ENCODE data around the gene CD80.

Gene CD80

GRCh38 chr3:119562307-119562961 is 3.0 kb upstream of the CD80 start:
- no peak for DNase-seq (ENCODE audit: extremely low read depth, low read depth)
- TF ChIP-seq CTCF (IDR thresholded peaks at IDR 0.05; ENCODE audit: low read depth, low read length) = no peak

- no peak for DNase-seq (ENCODE audit: extremely low read depth, low read depth)
- TF ChIP-seq CTCF (IDR thresholded peaks at IDR 0.05; ENCODE audit: low read depth, low read length) = no peak
These were observed 746 bp upstream of the CD80 start for GRCh38 chr3:119560160-119560559.

DNA sequence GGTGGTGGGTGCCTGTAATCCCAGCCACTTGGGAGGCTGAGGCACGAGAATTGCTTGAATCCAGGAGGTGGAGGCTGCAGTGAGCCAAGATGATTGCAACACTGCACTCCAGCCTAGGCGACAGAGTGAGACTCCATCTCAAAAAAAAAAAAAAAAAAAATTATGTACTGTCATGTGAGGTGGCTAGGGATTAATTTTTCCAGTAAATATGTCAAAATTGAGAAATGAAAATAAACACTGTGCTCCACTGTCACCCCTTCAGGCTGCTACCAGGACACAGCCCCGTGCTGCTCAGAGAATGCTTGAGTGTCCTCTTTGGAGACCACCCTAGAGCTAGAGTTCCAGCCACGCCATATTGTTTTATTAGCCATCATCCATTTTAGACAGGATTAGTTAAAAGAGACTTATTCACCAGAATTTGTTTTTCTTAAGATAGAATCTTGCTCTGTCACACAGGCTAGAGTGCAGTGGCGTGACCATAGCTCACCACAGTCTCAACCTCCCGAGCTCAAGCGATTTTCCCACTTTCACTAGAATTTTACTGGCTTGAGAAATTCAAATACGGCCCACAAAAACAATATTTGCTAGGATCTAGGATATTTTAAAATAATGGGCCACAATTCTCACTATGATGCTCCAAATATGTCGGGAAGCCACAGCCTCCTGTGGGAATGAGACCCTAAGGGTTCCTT is 642 bp downstream of the CD80 start:
- DNase-seq (ENCODE audit: extremely low read depth, low read depth) = no peak
- no peak for TF ChIP-seq CTCF (IDR thresholded peaks at IDR 0.05; ENCODE audit: low read depth, low read length)

DNA sequence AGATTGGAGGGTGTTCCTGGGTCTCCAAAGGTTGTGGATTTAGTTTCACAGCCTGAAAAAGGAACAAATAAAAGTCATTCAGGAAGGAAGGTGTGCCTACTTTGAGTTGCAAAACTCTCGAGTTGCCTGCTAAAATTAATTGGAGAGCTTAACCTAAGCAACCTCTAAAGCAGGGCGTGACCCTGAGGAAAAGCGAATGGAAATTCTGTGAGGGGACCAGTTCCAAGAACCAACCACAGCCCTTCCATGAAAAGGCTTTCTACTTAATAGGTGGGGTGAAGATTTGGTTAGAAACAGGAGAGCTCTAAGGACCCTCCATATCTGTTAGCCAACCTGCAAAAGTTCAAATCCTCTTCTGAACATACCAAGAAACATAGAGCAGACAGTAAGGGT is 1.5 kb downstream of the CD80 start:
- TF ChIP-seq CTCF (IDR thresholded peaks at IDR 0.05; ENCODE audit: low read depth, low read length) = no peak
- DNase-seq (ENCODE audit: extremely low read depth, low read depth) = no peak

GRCh38 chr3:119557192-119557876 is 2.1 kb downstream of the CD80 start:
- no peak for DNase-seq (ENCODE audit: extremely low read depth, low read depth)
- TF ChIP-seq CTCF (IDR thresholded peaks at IDR 0.05; ENCODE audit: low read depth, low read length) = no peak

- DNase-seq (ENCODE audit: extremely low read depth, low read depth) = no peak
- no peak for TF ChIP-seq CTCF (IDR thresholded peaks at IDR 0.05; ENCODE audit: low read depth, low read length)
These were observed 3.5 kb downstream of the CD80 start for GRCh38 chr3:119555929-119556328.

- TF ChIP-seq CTCF (IDR thresholded peaks at IDR 0.05; ENCODE audit: low read depth, low read length) = no peak
- DNase-seq (ENCODE audit: extremely low read depth, low read depth) = no peak
These were observed 4.1 kb downstream of the CD80 start for GRCh38 chr3:119555309-119555735.

Data from AG09319 (cell line).